Measurements from ENCODE around the gene PRR5.

- TF ChIP-seq CTCF (IDR thresholded peaks at IDR 0.05 in 8 of 11, conservative IDR thresholded peaks at IDR 0.05 in 3 of 11), result no peak
- no peak for TF ChIP-seq POLR2A (IDR thresholded peaks at IDR 0.05)
- no peak for TF ChIP-seq POLR2AphosphoS5 (IDR thresholded peaks at IDR 0.05)
Measured at GRCh38 chr22:44659140-44659539, 42.9 kb upstream of the PRR5 start.
